Body of pancreas (tissue), 4 donors: Measurements from ENCODE around the gene TUBGCP6. TPM values are rescaled to one million over a fixed set of nuclear protein-coding genes. Genes with fewer than 3 reads are reported as not detected.
A peak's percentile ranks its signal among the peaks of the same experiment; 100 is the strongest.

Source experiments
- ATAC-seq: fragments of 150-250 bp; one replicate; pipeline ENCODE4 v1.9.1; 2016
- DNase-seq, 4 donors: peaks; one replicate each; pipeline ENCODE4 v3.0.0-alpha.2; 2019
- H3K27ac ChIP-seq, 4 donors: fragments of 200-600 bp; sonication (generic); 1 replicate in 3 of 4; 2 replicates in 1 of 4; pipeline versions ENCODE4 v1.5.1 to v1.6.1; 2016 to 2019; ENCODE audit warnings: mild to moderate bottlenecking in 1 of 4, mixed read lengths in 1 of 4, moderate library complexity in 1 of 4
- H3K27me3 ChIP-seq, 2 donors: fragments of 200-600 bp; sonication (generic); one replicate each; pipeline ENCODE4 v1.6.0; 2016; ENCODE audit warnings: mild to moderate bottlenecking in 1 of 2
- H3K36me3 ChIP-seq, 2 donors: fragments of 200-600 bp; sonication (generic); replicated peaks in 1 of 2; 2 replicates each; pipeline ENCODE4 v1.5.1; 2016; ENCODE audit warnings: low read depth in 2 of 2; ENCODE audit not compliant: insufficient read depth in 1 of 2
- H3K4me1 ChIP-seq: fragments of 200-600 bp; sonication (generic); one replicate; pipeline ENCODE4 v1.6.0; 2016
- H3K4me3 ChIP-seq, 2 donors: fragments of 200-600 bp; sonication (generic); 1 replicate in 1 of 2; 2 replicates in 1 of 2; pipeline ENCODE4 v1.5.1; 2016 to 2019
- H3K9me3 ChIP-seq, 3 donors: fragments of 200-600 bp; sonication (generic); 1 replicate in 2 of 3; 2 replicates in 1 of 3; pipeline ENCODE4 v1.5.1; 2016
- POLR2A ChIP-seq, 3 donors: fragments of 450-650 bp; IDR thresholded peaks; one replicate each; pipeline ENCODE4 v1.6.1; 2016; ENCODE audit warnings: antibody characterized with exemption in 3 of 3, mild to moderate bottlenecking in 2 of 3
- WGBS, 2 donors: methylation state at CpG; one replicate each; pipeline ENCODE4 v1.1.5; 2017; 5-methylcytosine and 5-hydroxymethylcytosine counted together
- intact Hi-C: fragments of 100-400 bp; cut with DNase I; formaldehyde crosslinking; loops from one replicate; pipeline ENCODE4 v1.15.1; 2023
- total RNA-seq, 2 donors: library from RNA; depleted of rRNA; stranded (reverse); fragments of >200 nt; gene quantifications; one replicate each; pipeline ENCODE4 v1.1.0, GENCODE V29; 2016
- TF ChIP-seq, protein P1 (sequence below), 7 experiments: fragments of 450-650 bp in 4 of 7; fragments of 200-600 bp in 3 of 7; sonication (generic) in 3 of 7; IDR thresholded peaks; one replicate each; pipeline ENCODE4 v1.5.1; 2016 to 2019; ENCODE audit warnings: antibody characterized with exemption in 7 of 7

Gene TUBGCP6
- total RNA-seq, 2 donors from 2014 or later, result 61.2 to 121 TPM

GRCh38 chr22:50201191-50202129 is 43.4 kb downstream of the TUBGCP6 start:
- H3K9me3 ChIP-seq, result no peaks in the 10 kb centered on the region
- peak overlapping the region; percentile 37 to 78 (median 68) for H3K27ac ChIP-seq
- TF ChIP-seq, protein P1, sequence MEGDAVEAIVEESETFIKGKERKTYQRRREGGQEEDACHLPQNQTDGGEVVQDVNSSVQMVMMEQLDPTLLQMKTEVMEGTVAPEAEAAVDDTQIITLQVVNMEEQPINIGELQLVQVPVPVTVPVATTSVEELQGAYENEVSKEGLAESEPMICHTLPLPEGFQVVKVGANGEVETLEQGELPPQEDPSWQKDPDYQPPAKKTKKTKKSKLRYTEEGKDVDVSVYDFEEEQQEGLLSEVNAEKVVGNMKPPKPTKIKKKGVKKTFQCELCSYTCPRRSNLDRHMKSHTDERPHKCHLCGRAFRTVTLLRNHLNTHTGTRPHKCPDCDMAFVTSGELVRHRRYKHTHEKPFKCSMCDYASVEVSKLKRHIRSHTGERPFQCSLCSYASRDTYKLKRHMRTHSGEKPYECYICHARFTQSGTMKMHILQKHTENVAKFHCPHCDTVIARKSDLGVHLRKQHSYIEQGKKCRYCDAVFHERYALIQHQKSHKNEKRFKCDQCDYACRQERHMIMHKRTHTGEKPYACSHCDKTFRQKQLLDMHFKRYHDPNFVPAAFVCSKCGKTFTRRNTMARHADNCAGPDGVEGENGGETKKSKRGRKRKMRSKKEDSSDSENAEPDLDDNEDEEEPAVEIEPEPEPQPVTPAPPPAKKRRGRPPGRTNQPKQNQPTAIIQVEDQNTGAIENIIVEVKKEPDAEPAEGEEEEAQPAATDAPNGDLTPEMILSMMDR (IDR thresholded peaks at IDR 0.05), result no peak
- TF ChIP-seq POLR2A (IDR thresholded peaks at IDR 0.05), result peak in 1 of 3 donors; percentile 9
- DNase-seq (peak; percentile 63 to 72 (median 64)), ATAC-seq (peak; percentile 43)
- intact Hi-C loops, result no loop called here
- H3K27me3 ChIP-seq, result no peaks in the 10 kb centered on the region
- peaks cover 0 to 8% of the 10 kb centered on the region in 2 donors for H3K36me3 ChIP-seq
- WGBS, 2 donors, result 2 to 8% methylated on average over 6 to 99 of the region's 115 CpGs
- peak overlapping the region; percentile 65 to 68 for H3K4me3 ChIP-seq
- H3K4me1 ChIP-seq, result peaks cover 26% of the 10 kb centered on the region

- Histone ChIP-seq H3K4me1 (peaks cover 26% of the 10 kb centered on the region), H3K36me3 (peaks cover 0 to 8% of the 10 kb centered on the region in 2 donors), H3K27ac (peak within 1 kb of the TSS; percentile 37 to 78 (median 68)), H3K27me3 (no peaks in the 10 kb centered on the region), H3K4me3 (peak within 1 kb of the TSS; percentile 65 to 68), H3K9me3 (no peaks in the 10 kb centered on the region)
- DNase-seq (peak; percentile 91 to 92 (median 92)), ATAC-seq (peak; percentile 93)
- TF ChIP-seq, protein P1 (IDR thresholded peaks at IDR 0.05), result no peak
- TF ChIP-seq POLR2A (IDR thresholded peaks at IDR 0.05), result peak; percentile 53 to 75 (median 59)
- intact Hi-C loops, result no loop called here
- 0% methylated on average over 81 of the region's 105 CpGs; no CpG with 5 or more reads in 1 of the 2 donors for WGBS, 2 donors
These were observed 44.2 kb downstream of the TUBGCP6 start, which contains the start of gene SELENOO for GRCh38 chr22:50200461-50201190. TSS of gene SELENOO (plus strand) at chr22:50201011. CDS start at chr22:50201037, 26 bp downstream.

DNA sequence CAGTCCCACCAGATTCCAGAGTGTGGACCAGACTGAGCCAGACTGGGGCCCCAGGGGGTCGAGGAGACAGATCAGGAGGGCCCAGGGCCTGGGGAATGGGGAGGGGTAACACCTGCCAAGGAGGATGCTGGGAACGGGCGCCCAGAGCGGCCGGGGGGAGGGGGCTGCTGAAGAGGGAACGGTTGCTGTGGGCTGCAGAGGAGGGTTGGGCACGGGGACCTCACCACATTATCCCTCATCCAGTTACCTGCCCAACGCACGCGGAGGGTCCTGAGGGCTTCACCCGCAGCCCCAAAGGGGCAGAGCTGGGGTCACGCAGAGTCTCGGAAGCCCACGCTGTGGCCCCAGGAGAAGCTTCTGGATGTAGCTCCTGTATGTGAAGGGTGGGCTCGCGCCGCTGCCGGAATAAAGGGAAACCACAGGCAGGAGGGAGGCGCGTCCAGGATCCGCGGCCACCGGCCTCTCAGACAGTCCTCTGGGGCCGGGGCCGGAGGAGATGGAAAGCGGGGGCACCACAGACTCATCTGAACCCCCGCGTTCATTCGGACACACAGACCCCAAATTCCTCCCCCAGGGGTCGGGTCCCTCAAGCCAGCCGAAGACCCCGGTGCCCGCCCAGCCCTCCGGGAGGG is 44.9 kb downstream of the TUBGCP6 start:
- TF ChIP-seq POLR2A (IDR thresholded peaks at IDR 0.05), result peak in 1 of 3 donors; percentile 5
- TF ChIP-seq, protein P1 (IDR thresholded peaks at IDR 0.05), result no peak
- Histone ChIP-seq H3K9me3 (no peaks in the 10 kb centered on the region), H3K4me3 (peak overlapping the region in 1 of 2 donors; percentile 45), H3K27ac (peak overlapping the region; percentile 37 to 78 (median 64)), H3K27me3 (no peaks in the 10 kb centered on the region), H3K36me3 (peaks cover 0 to 8% of the 10 kb centered on the region in 2 donors), H3K4me1 (peaks cover 26% of the 10 kb centered on the region)
- intact Hi-C loops, result no loop called here
- DNase-seq, result peak in 1 of 4 donors; percentile 25
- 26 to 40% methylated on average over 2 to 34 of the region's 34 CpGs for WGBS, 2 donors
- ATAC-seq, result peak; percentile 3

DNA sequence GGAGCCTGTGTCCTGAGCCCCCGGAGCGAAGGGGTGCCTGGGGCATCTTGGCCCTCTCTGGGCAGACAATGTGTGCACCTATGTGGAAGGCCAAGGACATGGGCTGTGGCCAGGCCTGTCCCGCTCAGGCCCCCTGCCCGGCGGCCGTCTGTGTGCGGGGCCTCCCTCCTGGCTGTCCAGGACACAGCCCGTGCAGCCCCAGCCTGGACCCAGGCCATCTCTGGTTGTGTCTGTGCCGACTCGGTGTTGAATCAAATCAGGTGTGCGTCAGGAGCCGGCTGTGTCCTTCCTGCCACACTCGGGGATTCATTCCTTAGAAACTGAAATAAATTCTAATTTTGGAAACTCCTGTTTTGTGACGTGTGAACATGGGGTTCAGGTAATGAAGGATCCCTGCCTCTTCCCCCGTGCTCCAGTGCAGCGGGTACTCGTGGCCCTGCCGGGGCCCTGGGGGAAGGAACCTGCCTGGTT is 45.5 kb downstream of the TUBGCP6 start:
- ATAC-seq, result no peak
- Histone ChIP-seq H3K4me1 (peaks cover 26% of the 10 kb centered on the region), H3K36me3 (peaks cover 0 to 8% of the 10 kb centered on the region in 2 donors), H3K27me3 (no peaks in the 10 kb centered on the region), H3K27ac (no peak overlapping the region), H3K9me3 (no peaks in the 10 kb centered on the region), H3K4me3 (no peak overlapping the region)
- peak in 1 of 4 donors; percentile 53 for DNase-seq
- TF ChIP-seq, protein P1 (IDR thresholded peaks at IDR 0.05), result no peak
- TF ChIP-seq POLR2A (IDR thresholded peaks at IDR 0.05), result no peak
- intact Hi-C loops, result no loop called here
- 67 to 69% methylated on average over 2 to 18 of the region's 18 CpGs for WGBS, 2 donors
